Uterus (tissue), 2 donors: ENCODE measurements around the gene HSPA4L.

ENCODE experiments used
- CTCF ChIP-seq, 4 experiments: fragments of 200-600 bp in 2 of 4; fragments of 450-650 bp in 2 of 4; sonication (generic) in 2 of 4; IDR thresholded peaks; one replicate each; pipeline ENCODE4 v1.5.1; 2016 to 2019; ENCODE audit warnings: antibody characterized with exemption in 4 of 4, mild to moderate bottlenecking in 2 of 4, moderate library complexity in 1 of 4
- POLR2A ChIP-seq, 2 donors: fragments of 450-650 bp; IDR thresholded peaks; one replicate each; pipeline ENCODE4 v1.6.1; 2016; ENCODE audit warnings: antibody characterized with exemption in 2 of 2, mild to moderate bottlenecking in 1 of 2, moderate library complexity in 1 of 2

GRCh38 chr4:127775843-127776242, 6.3 kb upstream of the HSPA4L start:
- TF ChIP-seq CTCF (IDR thresholded peaks at IDR 0.05) (no peak), POLR2A (IDR thresholded peaks at IDR 0.05) (no peak)
